Dermis microvascular lymphatic vessel endothelial cell (primary cell): ENCODE results near the gene BCAS1. TPM values are rescaled to one million over a fixed set of nuclear protein-coding genes. Genes with fewer than 3 reads are reported as not detected.

Experiments used
- DNase-seq, 2 donors: peaks; one replicate each; pipeline versions ENCODE4 v3.0.0 to v3.0.0-alpha.2; 2010; ENCODE audit warnings: low read depth in 2 of 2
- total RNA-seq: library from RNA; depleted of rRNA; stranded (reverse); fragments of >200 nt; gene quantifications from 2 replicates; pipeline ENCODE4 v1.2.1, GENCODE V29; 2014

Gene BCAS1
- total RNA-seq, 1 donor from 2014 or later = not detected

DNA sequence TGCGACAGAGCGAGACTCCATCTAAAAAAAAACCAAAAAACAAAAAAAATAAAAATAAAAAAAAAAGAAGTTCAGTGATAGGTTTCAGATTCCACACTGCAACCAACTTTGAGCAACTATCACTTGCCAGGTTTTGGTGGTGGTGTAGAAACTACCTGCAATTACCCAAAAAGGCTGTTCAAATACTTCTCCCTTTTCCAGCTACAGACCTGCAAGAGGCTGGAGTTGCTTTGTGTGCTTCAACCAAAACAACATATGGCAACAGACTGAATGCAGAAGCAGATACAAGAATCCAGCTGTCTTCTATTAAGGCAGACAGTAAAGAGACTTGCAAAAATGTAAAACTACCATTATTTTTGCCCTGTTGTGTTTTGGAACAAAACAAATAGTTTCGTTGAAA, 9.3 kb upstream of the BCAS1 start:
- no peak for DNase-seq

GRCh38 chr20:54078296-54078984, 8.0 kb upstream of the BCAS1 start:
- DNase-seq = no peak

GRCh38 chr20:54076259-54076658, 5.9 kb upstream of the BCAS1 start:
- DNase-seq = no peak

DNA sequence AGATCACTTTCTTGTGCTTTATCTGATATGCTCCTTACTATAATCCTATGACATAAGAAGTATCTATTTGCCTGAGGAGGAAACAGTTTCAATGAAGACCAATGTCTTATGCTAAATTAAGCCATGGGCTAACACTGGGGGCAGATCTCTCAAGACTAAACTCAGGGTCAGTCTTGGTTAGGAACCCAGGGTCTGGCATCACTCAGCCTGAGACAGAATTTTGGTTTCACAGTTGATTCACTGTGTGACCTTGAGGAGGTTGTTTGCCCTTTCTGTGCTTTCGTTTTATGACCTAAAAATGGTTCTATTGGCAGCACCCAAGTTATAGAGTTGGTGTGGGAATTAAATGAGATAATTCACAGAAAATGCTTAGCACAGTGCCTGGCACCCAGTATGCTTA, 4.9 kb upstream of the BCAS1 start:
- DNase-seq = no peak

DNA sequence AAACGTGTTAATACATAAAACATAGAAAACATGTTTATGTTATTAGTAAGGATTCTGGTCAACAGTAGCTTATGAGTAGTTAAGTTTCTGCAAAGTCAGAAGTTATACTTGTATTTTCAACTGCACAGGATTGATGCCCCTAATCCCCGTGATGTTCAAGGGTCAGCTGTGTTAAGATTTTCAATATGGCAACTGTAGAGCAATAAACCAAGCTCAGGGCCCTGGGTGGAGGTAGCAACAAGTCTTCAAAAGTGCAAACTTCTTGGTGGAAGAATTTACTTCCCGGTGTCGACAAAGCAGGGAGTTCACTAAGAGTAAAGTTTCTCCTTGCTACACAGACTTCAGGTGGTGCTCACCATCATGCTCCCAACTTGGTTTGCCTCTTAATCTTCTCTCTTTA, 4.1 kb upstream of the BCAS1 start:
- no peak for DNase-seq

- no peak for DNase-seq
These were observed 2.9 kb upstream of the BCAS1 start for GRCh38 chr20:54073288-54073687.

DNA sequence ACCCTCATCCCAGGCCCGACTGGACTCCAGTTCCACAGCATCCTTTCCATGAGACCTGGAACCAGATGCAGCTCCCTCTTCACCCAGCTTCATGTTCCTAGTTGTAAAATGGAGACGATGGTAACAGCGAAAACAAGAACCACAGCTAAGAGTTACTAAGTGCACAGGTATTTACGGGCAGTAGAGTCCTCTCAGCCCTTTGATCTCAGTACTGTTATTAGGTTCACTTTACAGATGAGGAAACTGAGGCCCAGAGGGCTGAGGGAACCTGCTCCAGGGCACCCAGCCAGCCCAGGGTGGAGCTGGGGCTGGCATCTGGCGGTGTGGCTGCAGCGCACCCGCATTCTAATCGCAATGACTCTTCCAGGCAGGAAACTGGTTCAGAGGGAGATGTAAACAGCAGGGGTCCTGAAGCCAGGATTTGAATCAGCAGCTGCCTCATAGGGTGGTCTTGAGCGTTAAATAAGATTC, 858 bp downstream of the BCAS1 start:
- DNase-seq = no peak

DNA sequence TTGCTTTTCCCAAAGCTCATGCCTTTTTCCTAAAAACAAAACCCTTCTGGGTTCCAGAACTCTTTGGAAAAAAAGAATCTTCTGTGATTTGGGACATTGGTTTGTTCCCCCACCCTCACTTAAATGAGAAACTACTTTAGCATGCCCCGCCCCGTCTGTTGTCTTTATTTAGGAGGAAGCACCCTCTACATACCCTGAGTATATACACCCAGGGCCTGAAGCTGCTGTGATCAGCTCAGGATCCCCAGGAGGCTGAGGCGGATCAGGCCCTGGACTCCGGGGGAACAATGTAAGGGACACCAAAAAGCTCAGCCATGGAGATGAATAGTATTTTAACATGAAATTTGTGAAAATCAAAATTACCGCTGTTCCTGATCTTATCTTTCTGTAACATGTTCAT, 1.4 kb downstream of the BCAS1 start:
- no peak for DNase-seq

DNA sequence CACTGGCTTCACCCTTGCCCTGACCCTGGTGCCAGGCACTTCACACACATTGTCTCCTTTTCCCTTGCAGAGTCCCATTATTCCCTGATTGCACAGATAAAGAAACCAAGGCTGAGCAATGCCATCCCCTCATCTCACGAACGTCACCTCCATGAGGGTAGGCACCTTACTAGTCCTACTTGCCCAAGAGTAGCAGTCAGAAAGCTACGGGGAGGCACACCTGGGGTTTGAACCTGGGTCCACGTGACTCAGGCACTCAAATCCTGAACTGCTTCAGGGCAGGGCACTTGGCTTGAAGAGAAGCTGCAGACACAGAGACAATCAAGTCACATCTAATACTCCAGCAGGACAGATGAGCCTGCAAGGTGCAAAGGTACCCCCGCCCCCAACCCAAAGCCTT, 1.9 kb downstream of the BCAS1 start:
- DNase-seq = no peak

GRCh38 chr20:54067606-54068174, 2.7 kb downstream of the BCAS1 start:
- no peak for DNase-seq

GRCh38 chr20:54065601-54066038, 4.8 kb downstream of the BCAS1 start:
- no peak for DNase-seq

- DNase-seq = no peak
These were observed 5.5 kb downstream of the BCAS1 start for GRCh38 chr20:54064939-54065338.

GRCh38 chr20:54063992-54064676, 6.3 kb downstream of the BCAS1 start:
- DNase-seq = no peak

DNA sequence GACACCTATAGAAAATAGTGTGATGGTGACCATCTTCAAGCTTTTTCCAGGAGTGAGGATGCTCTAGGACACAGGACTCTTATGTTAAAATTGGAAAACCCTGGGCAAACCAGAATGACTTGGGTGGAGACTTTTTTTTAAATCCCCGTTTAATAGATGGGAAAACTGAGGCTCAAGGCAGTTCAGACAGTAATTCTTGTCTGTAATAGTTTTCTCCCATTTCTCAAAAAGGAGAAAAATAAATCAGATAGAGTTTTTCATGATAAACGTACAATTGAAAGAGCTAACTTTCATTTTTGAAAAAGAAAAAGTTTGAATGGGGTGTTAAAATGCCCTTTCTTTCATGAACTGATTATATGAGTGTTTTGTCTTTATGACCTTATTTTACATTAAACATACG, 6.8 kb downstream of the BCAS1 start:
- no peak for DNase-seq

DNA sequence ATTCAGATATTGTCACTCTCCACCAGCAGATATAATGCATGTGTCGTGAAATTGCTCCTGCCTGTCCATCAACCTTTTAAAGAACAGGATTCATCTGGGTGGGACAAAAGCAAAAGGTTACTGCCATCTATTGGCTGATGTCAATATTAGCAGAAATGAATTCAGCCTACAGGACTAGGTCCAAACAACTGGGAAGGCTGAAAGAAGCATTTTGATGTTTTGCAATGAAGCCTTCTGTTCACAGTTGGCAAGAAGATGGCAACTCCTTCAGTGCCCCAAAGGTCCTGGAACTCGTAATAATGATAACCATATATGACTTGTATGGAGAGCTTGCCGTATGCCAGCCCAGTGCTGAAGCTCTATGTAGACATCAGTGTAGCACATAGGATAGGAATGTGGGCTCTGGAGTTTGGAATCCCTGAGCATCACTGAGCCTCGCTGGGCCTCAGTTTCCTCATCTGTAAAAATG, 7.5 kb downstream of the BCAS1 start:
- peak; percentile 14 to 45 for DNase-seq

DNA sequence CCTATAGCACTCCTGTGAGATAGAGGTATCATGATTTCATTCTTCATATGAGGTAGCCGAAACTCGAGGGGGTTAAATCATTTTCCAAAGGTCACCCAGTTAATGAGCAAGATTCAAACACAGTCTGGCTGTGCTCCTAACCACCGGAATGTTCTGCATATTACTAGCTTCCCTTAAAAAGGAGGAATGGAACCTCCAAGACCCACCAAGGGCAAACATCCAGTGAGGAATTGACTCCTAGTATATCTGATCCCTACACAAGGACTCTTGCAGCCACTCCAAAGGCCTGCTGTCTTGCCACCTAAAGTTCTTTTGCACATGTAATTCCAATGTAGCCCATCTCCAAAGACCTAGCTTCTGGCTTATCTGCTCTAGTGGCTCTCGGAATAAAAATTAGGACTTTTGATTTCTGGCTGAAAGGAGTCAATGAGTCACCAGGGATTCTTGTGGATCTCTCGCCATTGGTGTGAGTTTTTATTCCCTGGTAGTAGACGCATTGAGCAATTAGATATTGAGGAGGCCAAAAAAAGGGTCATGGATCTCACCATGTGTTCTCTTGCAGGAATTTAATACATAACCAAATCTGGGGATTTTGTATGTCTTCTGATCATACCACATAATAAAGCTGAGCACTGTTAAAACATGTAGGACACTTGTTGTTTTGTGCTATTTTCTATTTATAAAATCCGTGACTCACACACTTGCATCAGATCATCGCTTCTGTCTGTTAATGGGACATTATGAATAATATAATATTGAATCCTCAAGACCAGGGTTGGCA, 9.1 kb downstream of the BCAS1 start:
- DNase-seq = no peak

DNA sequence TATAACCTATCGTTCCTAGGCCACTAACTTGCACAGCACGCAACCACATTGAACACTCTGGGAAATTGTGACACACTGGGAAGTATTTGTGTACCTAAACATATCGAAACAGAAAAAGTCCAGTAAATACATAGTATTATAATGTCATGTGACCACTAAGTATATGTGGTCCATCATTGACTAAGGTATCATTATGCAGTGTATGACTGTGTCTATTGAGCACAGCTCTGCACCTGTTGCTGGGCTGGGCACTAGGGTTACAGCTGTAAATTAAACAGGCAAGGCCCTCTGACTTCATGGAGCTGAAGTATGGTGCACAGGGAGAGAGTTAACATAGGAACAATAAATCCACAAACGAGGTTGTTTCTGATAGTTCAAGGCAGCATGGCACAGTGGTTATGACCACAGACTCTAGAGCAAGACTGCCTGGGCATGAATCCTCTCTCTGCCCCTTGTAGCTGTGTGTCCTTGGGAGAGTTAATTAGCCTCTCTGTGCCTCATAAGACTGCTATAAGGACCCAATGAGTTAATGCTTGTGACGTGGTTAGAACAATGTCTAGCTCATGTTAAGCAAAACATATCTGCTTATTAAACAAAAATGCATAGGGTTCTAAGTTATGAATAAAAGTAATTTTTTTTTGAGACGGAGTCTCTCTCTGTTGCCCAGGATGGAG, 10.6 kb downstream of the BCAS1 start:
- no peak for DNase-seq

GRCh38 chr20:54058420-54059139, 11.8 kb downstream of the BCAS1 start:
- no peak for DNase-seq

DNA sequence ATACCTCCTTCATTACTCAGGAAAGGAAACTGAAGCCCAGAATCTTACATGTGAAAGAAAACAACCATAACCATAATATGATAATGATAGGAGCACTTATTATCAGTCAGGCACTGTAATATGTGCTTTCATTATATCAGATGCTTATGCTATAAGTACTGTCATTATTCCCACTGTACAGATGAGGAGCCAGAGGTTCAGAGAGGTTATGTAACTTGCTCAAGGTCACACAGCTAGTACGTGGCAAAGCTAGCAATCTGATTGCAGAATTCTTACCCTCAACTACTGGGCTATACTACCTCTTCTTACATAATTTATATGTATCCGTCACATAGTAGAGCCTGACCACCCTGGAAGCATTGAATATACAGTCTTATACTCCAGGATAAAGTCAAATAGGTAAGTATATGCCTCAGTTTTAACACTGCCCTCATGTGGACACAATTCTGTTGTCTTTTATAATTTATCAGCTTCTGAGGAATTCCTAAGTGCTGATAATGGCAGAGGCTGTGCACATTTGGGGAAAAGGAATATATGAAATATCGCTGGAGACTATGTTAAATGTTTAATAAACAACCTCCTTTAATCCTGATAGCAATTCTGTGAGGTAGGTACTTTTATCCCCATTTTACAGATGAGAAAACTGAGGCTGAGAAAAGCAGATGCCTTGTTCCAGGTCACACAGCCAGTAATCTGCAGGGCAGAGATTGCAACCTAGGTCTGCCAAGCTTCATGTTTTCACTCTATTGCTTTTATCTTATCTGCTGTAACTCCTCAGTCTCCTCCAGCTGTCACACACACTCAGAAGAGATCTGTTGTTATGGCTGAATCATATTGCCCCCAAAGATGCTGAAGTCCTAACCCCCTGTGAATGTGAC, 13.4 kb downstream of the BCAS1 start:
- DNase-seq = no peak

DNA sequence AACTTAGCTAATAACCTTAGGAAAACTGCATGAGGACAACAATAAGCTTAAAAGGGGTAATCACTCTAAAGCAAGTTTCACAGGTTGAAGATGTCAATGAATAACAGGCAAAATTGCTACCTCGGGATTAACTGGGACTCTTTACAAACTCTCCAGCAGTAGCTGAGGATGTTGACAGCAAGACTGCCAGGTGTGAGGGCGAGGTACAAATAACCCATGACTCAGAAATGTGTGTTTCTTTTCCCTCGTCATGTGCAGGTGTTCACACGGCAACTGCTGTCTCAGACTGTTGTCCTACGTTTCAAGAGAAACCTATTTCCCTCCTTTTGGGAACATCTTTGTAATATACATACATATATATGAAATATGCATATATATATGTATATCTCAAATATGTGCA, 15.9 kb downstream of the BCAS1 start:
- DNase-seq = no peak
